ENCODE measurements around the gene SIX4. TPM values are rescaled to one million over a fixed set of nuclear protein-coding genes. Genes with fewer than 3 reads are reported as not detected.

SIX4 gene
- total and polyA plus RNA-seq, 12 donors = 0.16 to 1.5 (median 0.76) TPM

GRCh38 chr14:60695327-60695726 is 28.8 kb downstream of the SIX4 start:
- no peak for ATAC-seq
- DNase-seq = no peak
- H3K27me3 ChIP-seq = peaks cover 0 to 3% (median 0%) of the 10 kb centered on the region in 7 donors
- intact Hi-C loops (cut with DNase I) = no loop called here
- H3K9me3 ChIP-seq = peaks cover 0 to 22% (median 3%) of the 10 kb centered on the region in 11 donors
- 76 to 82% methylated on average over 4 of the region's 4 CpGs for WGBS, 2 donors
- H3K4me1 ChIP-seq = no peaks in the 10 kb centered on the region
- TF ChIP-seq, protein P1, sequence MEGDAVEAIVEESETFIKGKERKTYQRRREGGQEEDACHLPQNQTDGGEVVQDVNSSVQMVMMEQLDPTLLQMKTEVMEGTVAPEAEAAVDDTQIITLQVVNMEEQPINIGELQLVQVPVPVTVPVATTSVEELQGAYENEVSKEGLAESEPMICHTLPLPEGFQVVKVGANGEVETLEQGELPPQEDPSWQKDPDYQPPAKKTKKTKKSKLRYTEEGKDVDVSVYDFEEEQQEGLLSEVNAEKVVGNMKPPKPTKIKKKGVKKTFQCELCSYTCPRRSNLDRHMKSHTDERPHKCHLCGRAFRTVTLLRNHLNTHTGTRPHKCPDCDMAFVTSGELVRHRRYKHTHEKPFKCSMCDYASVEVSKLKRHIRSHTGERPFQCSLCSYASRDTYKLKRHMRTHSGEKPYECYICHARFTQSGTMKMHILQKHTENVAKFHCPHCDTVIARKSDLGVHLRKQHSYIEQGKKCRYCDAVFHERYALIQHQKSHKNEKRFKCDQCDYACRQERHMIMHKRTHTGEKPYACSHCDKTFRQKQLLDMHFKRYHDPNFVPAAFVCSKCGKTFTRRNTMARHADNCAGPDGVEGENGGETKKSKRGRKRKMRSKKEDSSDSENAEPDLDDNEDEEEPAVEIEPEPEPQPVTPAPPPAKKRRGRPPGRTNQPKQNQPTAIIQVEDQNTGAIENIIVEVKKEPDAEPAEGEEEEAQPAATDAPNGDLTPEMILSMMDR (IDR thresholded peaks at IDR 0.05) = no peak
- H3K4me3 ChIP-seq = no peak overlapping the region
- H3K36me3 ChIP-seq = no peaks in the 10 kb centered on the region
- H3K27ac ChIP-seq = no peak overlapping the region

GRCh38 chr14:60691383-60692113 is 32.6 kb downstream of the SIX4 start:
- Histone ChIP-seq H3K4me1 (no peaks in the 10 kb centered on the region), H3K27me3 (peaks cover 0 to 3% (median 0%) of the 10 kb centered on the region in 7 donors), H3K9me3 (no peaks in the 10 kb centered on the region), H3K27ac (no peak overlapping the region), H3K36me3 (no peaks in the 10 kb centered on the region), H3K4me3 (no peak overlapping the region)
- DNase-seq = no peak
- no peak for ATAC-seq
- WGBS, 2 donors = 77 to 90% methylated on average over 3 of the region's 3 CpGs
- intact Hi-C loops (cut with DNase I) = no loop called here
- TF ChIP-seq, protein P1 (IDR thresholded peaks at IDR 0.05) = no peak

- Histone ChIP-seq H3K27me3 (peaks cover 0 to 10% (median 0%) of the 10 kb centered on the region in 7 donors), H3K27ac (no peak overlapping the region), H3K9me3 (peaks cover 0 to 14% (median 0%) of the 10 kb centered on the region in 11 donors), H3K4me3 (no peak overlapping the region), H3K4me1 (no peaks in the 10 kb centered on the region), H3K36me3 (no peaks in the 10 kb centered on the region)
- TF ChIP-seq, protein P1 (IDR thresholded peaks at IDR 0.05) = no peak
- DNase-seq = no peak
- no peak for ATAC-seq
- intact Hi-C loops (cut with DNase I) = no loop called here
Measured at GRCh38 chr14:60686865-60687264, 37.3 kb downstream of the SIX4 start.

- Histone ChIP-seq H3K4me3 (no peak overlapping the region), H3K27me3 (peaks cover 0 to 8% (median 0%) of the 10 kb centered on the region in 7 donors), H3K4me1 (no peaks in the 10 kb centered on the region), H3K36me3 (no peaks in the 10 kb centered on the region), H3K27ac (no peak overlapping the region), H3K9me3 (peaks cover 0 to 18% (median 0%) of the 10 kb centered on the region in 11 donors)
- TF ChIP-seq, protein P1 (IDR thresholded peaks at IDR 0.05) = no peak
- 68 to 72% methylated on average over 2 of the region's 2 CpGs for WGBS, 2 donors
- intact Hi-C loops (cut with DNase I) = no loop called here
- ATAC-seq = no peak
- DNase-seq = no peak
Measured at GRCh38 chr14:60684203-60684602, 39.9 kb downstream of the SIX4 start.

Data from heart right ventricle (tissue), 16 donors.